ENCODE data around the gene MTA3.
"Not testable (repeated sequence)": the region's sequence is repeated elsewhere in the genome, so short reads cannot be mapped to it uniquely, and the experiment has no call there.

MTA3 gene

GRCh38 chr2:42614838-42615237 lies 46.4 kb downstream of the MTA3 start:
- DNase-seq = no peak

GRCh38 chr2:42618116-42618515 lies 49.7 kb downstream of the MTA3 start:
- no peak for DNase-seq

GRCh38 chr2:42618972-42619371 lies 50.5 kb downstream of the MTA3 start:
- no peak for DNase-seq

- not testable (repeated sequence) for DNase-seq
Observed at GRCh38 chr2:42621626-42622025, 53.2 kb downstream of the MTA3 start.

- no peak for DNase-seq
Observed at GRCh38 chr2:42622943-42623676, 54.7 kb downstream of the MTA3 start.

- DNase-seq = no peak
Observed at GRCh38 chr2:42624047-42624446, 55.6 kb downstream of the MTA3 start.

GRCh38 chr2:42628024-42628423 lies 59.6 kb downstream of the MTA3 start:
- DNase-seq = not testable (repeated sequence)

- DNase-seq = no peak
Observed at GRCh38 chr2:42636934-42637333, 68.5 kb downstream of the MTA3 start.

- no peak for DNase-seq
Observed at GRCh38 chr2:42638080-42638784, 69.8 kb downstream of the MTA3 start.

GRCh38 chr2:42639340-42640077 lies 71.1 kb downstream of the MTA3 start:
- no peak for DNase-seq

- DNase-seq = no peak
Observed at GRCh38 chr2:42640261-42640660, 71.8 kb downstream of the MTA3 start.

- not testable (repeated sequence) for DNase-seq
Observed at GRCh38 chr2:42642371-42642770, 73.9 kb downstream of the MTA3 start.

- no peak for DNase-seq
Observed at GRCh38 chr2:42645551-42645950, 77.1 kb downstream of the MTA3 start.

GRCh38 chr2:42648796-42649195 lies 80.4 kb downstream of the MTA3 start:
- no peak for DNase-seq

GRCh38 chr2:42651057-42651456 lies 82.6 kb downstream of the MTA3 start:
- DNase-seq = no peak

GRCh38 chr2:42652086-42652485 lies 83.7 kb downstream of the MTA3 start:
- no peak for DNase-seq

- DNase-seq = no peak
Observed at GRCh38 chr2:42653039-42653438, 84.6 kb downstream of the MTA3 start.

GRCh38 chr2:42653908-42654445 lies 85.5 kb downstream of the MTA3 start:
- DNase-seq = no peak

- no peak for DNase-seq
Observed at GRCh38 chr2:42658306-42658705, 89.9 kb downstream of the MTA3 start.

GRCh38 chr2:42659609-42660008 lies 91.2 kb downstream of the MTA3 start:
- DNase-seq = no peak

GRCh38 chr2:42663106-42663780 lies 94.8 kb downstream of the MTA3 start:
- peak; percentile 37 for DNase-seq

GRCh38 chr2:42663828-42664227 lies 95.4 kb downstream of the MTA3 start:
- DNase-seq = no peak

GRCh38 chr2:42673989-42674579 lies 105.7 kb downstream of the MTA3 start:
- no peak for DNase-seq
